Panc1 (cell line): ENCODE results near the gene NKAIN2. TPM values are rescaled to one million over a fixed set of nuclear protein-coding genes. Genes with fewer than 3 reads are reported as not detected.

Source experiments
- ATAC-seq: fragments of 200-7000 bp; cut with Tn5 transposase; 2 replicates; pipeline ENCODE4 v1.9.1; 2020; ENCODE audit warnings: mild to moderate bottlenecking, moderate library complexity
- BruUV-seq: library from RNA; stranded (reverse); fragments of 400-500 nt; replicated peaks from 2 replicates; lab custom pipeline; 2021; lab: Mats Ljungman, UMichigan
- CTCF ChIA-PET: fragments of 300-600 bp; sonication (Branson Sonifier 250); formaldehyde crosslinking; loops from one replicate; lab custom pipeline; 2022; ENCODE audit warnings: antibody characterized with exemption; lab: Charles Lee
- POLR2A ChIA-PET: fragments of 300-600 bp; sonication (Branson Sonifier 250); formaldehyde crosslinking; loops from one replicate; lab custom pipeline; 2022; ENCODE audit warnings: antibody characterized with exemption; lab: Charles Lee
- DNase-seq: peaks from one replicate; pipeline ENCODE4 v3.0.0-alpha.2; 2010; ENCODE audit warnings: low read depth, low spot score
- H3K27ac ChIP-seq: 2 replicates; pipeline ENCODE4 v1.5.1; 2011; ENCODE audit warnings: mild to moderate bottlenecking, low read length, inconsistent platforms
- H3K27me3 ChIP-seq: fragments of 200-500 bp; sonication (Bioruptor generic); 2 replicates; pipeline ENCODE4 v1.6.0; 2014; ENCODE audit warnings: low read length, inconsistent platforms; ENCODE audit not compliant: control insufficient read depth, insufficient read depth
- H3K36me3 ChIP-seq: fragments of 200-500 bp; sonication (Bioruptor generic); 2 replicates; pipeline ENCODE4 v1.5.1; 2014; ENCODE audit warnings: inconsistent platforms, mild to moderate bottlenecking, low read length, moderate library complexity; ENCODE audit not compliant: control insufficient read depth, insufficient read depth
- H3K4me1 ChIP-seq: 2 replicates; pipeline ENCODE4 v1.5.1; 2011; ENCODE audit warnings: inconsistent platforms, mild to moderate bottlenecking, low read length, moderate library complexity; ENCODE audit not compliant: control insufficient read depth, insufficient read depth
- H3K4me3 ChIP-seq, 2 experiments: 2 replicates each; pipeline ENCODE4 v1.5.1; 2011 to 2012; ENCODE audit warnings: low read depth in 2 of 2, low read length in 2 of 2, mild to moderate bottlenecking in 2 of 2, inconsistent platforms in 1 of 2, moderate library complexity in 1 of 2
- H3K9me3 ChIP-seq: fragments of 200-500 bp; sonication (Bioruptor generic); 2 replicates; pipeline ENCODE4 v1.5.1; 2014; ENCODE audit warnings: low read depth, mild to moderate bottlenecking, inconsistent platforms, low read length, moderate library complexity; ENCODE audit not compliant: control insufficient read depth, insufficient read depth
- POLR2AphosphoS5 ChIP-seq: IDR thresholded peaks from 2 replicates; pipeline ENCODE4 v1.6.1; 2012; ENCODE audit warnings: mild to moderate bottlenecking, low read depth, low read length, moderate library complexity
- SIN3A ChIP-seq: IDR thresholded peaks from 2 replicates; pipeline ENCODE4 v1.6.1; 2012; ENCODE audit warnings: low read depth, mild to moderate bottlenecking, low read length, moderate library complexity, borderline replicate concordance; ENCODE audit not compliant: insufficient read depth
- TCF7L2 ChIP-seq: IDR thresholded peaks from 2 replicates; pipeline ENCODE4 v1.6.1; 2011; ENCODE audit warnings: mild to moderate bottlenecking, low read depth, low read length, inconsistent platforms
- in situ Hi-C: cut with HindIII; loops from 2 replicates; pipeline ENCODE4 v1.10.0; 2016; ENCODE audit warnings: low sequenced_read_pairs, low pct_unique_long_range_greater_than_20kb
- intact Hi-C: fragments of 100-400 bp; cut with micrococcal nuclease; formaldehyde crosslinking; loops from one replicate; pipeline ENCODE4 v1.10.0; 2022; ENCODE audit not compliant: unreplicated experiment
- total RNA-seq: library from RNA; stranded (reverse); gene quantifications from one replicate; pipeline ENCODE4 v1.2.1, GENCODE V29; 2021; ENCODE audit not compliant: unreplicated experiment
- TF ChIP-seq, protein P1 (sequence below): fragments of 450-650 bp; IDR thresholded peaks from 2 replicates; pipeline ENCODE4 v1.5.1; 2017; ENCODE audit warnings: mild to moderate bottlenecking
- TF ChIP-seq, protein P2 (sequence below), 2 experiments: IDR thresholded peaks; 2 replicates each; pipeline ENCODE4 v1.6.1; 2011 to 2012; ENCODE audit warnings: low read depth in 2 of 2, control low read depth in 1 of 2, low read length in 1 of 2, mild to moderate bottlenecking in 1 of 2, moderate library complexity in 1 of 2; ENCODE audit not compliant: insufficient read depth in 1 of 2

NKAIN2 gene
- total RNA-seq, 1 experiment from 2014 or later: 2.6 TPM

DNA sequence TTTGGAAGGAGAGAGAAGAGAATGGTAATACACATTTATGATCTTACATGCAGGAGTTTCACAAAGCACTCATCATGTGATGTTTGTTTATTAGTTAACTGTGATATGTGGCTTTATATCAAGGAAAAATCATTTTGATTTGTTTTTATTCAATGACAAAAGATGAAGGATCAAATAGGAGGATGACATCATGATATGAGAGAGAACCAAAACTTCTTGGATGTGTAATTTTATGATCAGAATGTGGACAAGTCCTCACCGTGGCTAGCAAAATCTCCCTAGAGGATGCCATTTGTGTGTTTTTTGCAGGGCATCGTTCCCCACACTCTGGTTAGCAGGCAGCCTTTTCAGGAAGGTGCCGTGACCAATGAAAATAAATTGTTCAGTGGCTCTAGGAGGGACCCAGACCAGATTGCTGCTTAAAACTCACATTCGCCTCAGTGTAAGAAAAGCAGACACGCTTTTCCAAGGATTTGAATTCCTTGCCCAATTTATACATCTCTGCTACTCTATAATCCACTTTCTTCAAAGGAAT, 552.7 kb downstream of the NKAIN2 start:
- Histone ChIP-seq H3K4me3 (no peak overlapping the region), H3K9me3 (no peaks in the 10 kb centered on the region), H3K4me1 (no peaks in the 10 kb centered on the region; the same call in 1 of the 2 replicates), H3K27ac (peak overlapping the region; percentile 3; the same call in 1 of the 2 replicates), H3K27me3 (no peaks in the 10 kb centered on the region), H3K36me3 (no peaks in the 10 kb centered on the region)
- ChIA-PET CTCF (no interaction called here), POLR2A (no interaction called here)
- no peak for TF ChIP-seq SIN3A
- TF ChIP-seq POLR2AphosphoS5: no peak
- TF ChIP-seq, protein P1, sequence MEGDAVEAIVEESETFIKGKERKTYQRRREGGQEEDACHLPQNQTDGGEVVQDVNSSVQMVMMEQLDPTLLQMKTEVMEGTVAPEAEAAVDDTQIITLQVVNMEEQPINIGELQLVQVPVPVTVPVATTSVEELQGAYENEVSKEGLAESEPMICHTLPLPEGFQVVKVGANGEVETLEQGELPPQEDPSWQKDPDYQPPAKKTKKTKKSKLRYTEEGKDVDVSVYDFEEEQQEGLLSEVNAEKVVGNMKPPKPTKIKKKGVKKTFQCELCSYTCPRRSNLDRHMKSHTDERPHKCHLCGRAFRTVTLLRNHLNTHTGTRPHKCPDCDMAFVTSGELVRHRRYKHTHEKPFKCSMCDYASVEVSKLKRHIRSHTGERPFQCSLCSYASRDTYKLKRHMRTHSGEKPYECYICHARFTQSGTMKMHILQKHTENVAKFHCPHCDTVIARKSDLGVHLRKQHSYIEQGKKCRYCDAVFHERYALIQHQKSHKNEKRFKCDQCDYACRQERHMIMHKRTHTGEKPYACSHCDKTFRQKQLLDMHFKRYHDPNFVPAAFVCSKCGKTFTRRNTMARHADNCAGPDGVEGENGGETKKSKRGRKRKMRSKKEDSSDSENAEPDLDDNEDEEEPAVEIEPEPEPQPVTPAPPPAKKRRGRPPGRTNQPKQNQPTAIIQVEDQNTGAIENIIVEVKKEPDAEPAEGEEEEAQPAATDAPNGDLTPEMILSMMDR: no peak
- TF ChIP-seq, protein P2, sequence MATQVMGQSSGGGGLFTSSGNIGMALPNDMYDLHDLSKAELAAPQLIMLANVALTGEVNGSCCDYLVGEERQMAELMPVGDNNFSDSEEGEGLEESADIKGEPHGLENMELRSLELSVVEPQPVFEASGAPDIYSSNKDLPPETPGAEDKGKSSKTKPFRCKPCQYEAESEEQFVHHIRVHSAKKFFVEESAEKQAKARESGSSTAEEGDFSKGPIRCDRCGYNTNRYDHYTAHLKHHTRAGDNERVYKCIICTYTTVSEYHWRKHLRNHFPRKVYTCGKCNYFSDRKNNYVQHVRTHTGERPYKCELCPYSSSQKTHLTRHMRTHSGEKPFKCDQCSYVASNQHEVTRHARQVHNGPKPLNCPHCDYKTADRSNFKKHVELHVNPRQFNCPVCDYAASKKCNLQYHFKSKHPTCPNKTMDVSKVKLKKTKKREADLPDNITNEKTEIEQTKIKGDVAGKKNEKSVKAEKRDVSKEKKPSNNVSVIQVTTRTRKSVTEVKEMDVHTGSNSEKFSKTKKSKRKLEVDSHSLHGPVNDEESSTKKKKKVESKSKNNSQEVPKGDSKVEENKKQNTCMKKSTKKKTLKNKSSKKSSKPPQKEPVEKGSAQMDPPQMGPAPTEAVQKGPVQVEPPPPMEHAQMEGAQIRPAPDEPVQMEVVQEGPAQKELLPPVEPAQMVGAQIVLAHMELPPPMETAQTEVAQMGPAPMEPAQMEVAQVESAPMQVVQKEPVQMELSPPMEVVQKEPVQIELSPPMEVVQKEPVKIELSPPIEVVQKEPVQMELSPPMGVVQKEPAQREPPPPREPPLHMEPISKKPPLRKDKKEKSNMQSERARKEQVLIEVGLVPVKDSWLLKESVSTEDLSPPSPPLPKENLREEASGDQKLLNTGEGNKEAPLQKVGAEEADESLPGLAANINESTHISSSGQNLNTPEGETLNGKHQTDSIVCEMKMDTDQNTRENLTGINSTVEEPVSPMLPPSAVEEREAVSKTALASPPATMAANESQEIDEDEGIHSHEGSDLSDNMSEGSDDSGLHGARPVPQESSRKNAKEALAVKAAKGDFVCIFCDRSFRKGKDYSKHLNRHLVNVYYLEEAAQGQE (IDR thresholded peaks at IDR 0.05; ENCODE audit: insufficient read depth in 1 of 2, low read depth in 2 of 2, low read length in 1 of 2): no peak
- TF ChIP-seq TCF7L2: no peak
- in situ Hi-C loops (no loop called here), intact Hi-C loops (no loop called here)
- BruUV-seq: no TSS peak
- DNase-seq (no peak), ATAC-seq (no peak)

DNA sequence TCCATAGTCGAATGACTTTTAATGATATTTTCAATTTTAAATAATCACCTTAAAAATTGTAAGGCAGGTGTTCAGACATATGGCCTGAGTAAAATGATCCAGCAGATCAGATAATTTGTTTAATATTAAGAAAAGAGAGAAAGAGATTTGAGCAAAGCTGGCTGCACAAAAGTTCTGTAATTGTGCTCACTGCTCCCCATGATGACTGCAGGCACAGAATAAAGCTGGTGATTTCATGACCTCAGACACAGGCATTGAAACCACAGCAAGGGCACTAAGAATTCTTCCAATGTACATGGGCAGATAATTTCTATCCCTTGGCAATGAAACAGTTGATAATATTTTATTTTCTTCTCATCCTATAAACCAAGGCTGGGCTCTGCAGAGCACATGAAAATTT, 553.1 kb downstream of the NKAIN2 start:
- CTCF ChIA-PET: no interaction called here
- Histone ChIP-seq H3K27ac (peak overlapping the region; percentile 3; the same call in 1 of the 2 replicates), H3K4me3 (no peak overlapping the region), H3K4me1 (no peaks in the 10 kb centered on the region; the same call in 1 of the 2 replicates), H3K9me3 (no peaks in the 10 kb centered on the region), H3K27me3 (no peaks in the 10 kb centered on the region), H3K36me3 (no peaks in the 10 kb centered on the region)
- in situ Hi-C loops (no loop called here), intact Hi-C loops (no loop called here)
- ATAC-seq (no peak), DNase-seq (no peak)
- POLR2A ChIA-PET: no interaction called here
- BruUV-seq: no TSS peak
- TF ChIP-seq, protein P2 (IDR thresholded peaks at IDR 0.05; ENCODE audit: insufficient read depth in 1 of 2, low read depth in 2 of 2, low read length in 1 of 2): no peak
